Measurements from ENCODE around the gene MTHFR. TPM values are rescaled to one million over a fixed set of nuclear protein-coding genes. Genes with fewer than 3 reads are reported as not detected.

Gene MTHFR
- total RNA-seq, 1 donor from 2014 or later: 13.0 TPM

- TF ChIP-seq EZH2 (IDR thresholded peaks at IDR 0.05; ENCODE audit: insufficient read depth, low read length) (no peak), CTCF (IDR thresholded peaks at IDR 0.05; ENCODE audit: insufficient read depth, low read depth, low read length) (no peak)
- Histone ChIP-seq H3K36me3 (ENCODE audit: insufficient read depth, low read length) (peaks cover 45% of the 10 kb centered on the region), H3K4me3 (ENCODE audit: insufficient read depth, low read depth, low read length) (no peak overlapping the region), H4K20me1 (ENCODE audit: insufficient read depth, low read length) (peaks cover 72% of the 10 kb centered on the region), H3K9ac (ENCODE audit: low read length) (no peak overlapping the region), H2AFZ (ENCODE audit: low read depth, low read length) (no peak overlapping the region), H3K4me1 (ENCODE audit: insufficient read depth, low read length) (no peaks in the 10 kb centered on the region), H3K79me2 (ENCODE audit: insufficient read depth, low read length) (no peaks in the 10 kb centered on the region), H3K4me2 (ENCODE audit: low read length) (no peak overlapping the region), H3K9me3 (ENCODE audit: insufficient read depth, low read depth, low read length) (no peaks in the 10 kb centered on the region), H3K27ac (ENCODE audit: low read depth, low read length) (no peak overlapping the region), H3K27me3 (ENCODE audit: insufficient read depth, low read length) (no peaks in the 10 kb centered on the region)
- no peak overlapping the region for H3K27ac Mint-ChIP-seq (ENCODE audit: unreplicated experiment)
- H3K36me3 Mint-ChIP-seq (ENCODE audit: low read depth, unreplicated experiment): peaks cover 20% of the 10 kb centered on the region
- no peaks in the 10 kb centered on the region for H3K9me3 Mint-ChIP-seq (ENCODE audit: unreplicated experiment)
- DNase-seq (ENCODE audit: low read depth) (no peak), FAIRE-seq (no peak)
- H3K4me3 Mint-ChIP-seq (ENCODE audit: unreplicated experiment): no peak overlapping the region
- H3K4me1 Mint-ChIP-seq (ENCODE audit: low read depth, unreplicated experiment): peaks cover 10% of the 10 kb centered on the region
- H3K27me3 Mint-ChIP-seq (ENCODE audit: low read depth, unreplicated experiment): no peaks in the 10 kb centered on the region
Observed at GRCh38 chr1:11837767-11838348, 32.1 kb upstream of the MTHFR start.

GRCh38 chr1:11836955-11837766, 31.4 kb upstream of the MTHFR start:
- Histone ChIP-seq H3K9me3 (ENCODE audit: insufficient read depth, low read depth, low read length) (no peaks in the 10 kb centered on the region), H3K79me2 (ENCODE audit: insufficient read depth, low read length) (no peaks in the 10 kb centered on the region), H3K4me1 (ENCODE audit: insufficient read depth, low read length) (no peaks in the 10 kb centered on the region), H3K36me3 (ENCODE audit: insufficient read depth, low read length) (peaks cover 49% of the 10 kb centered on the region), H4K20me1 (ENCODE audit: insufficient read depth, low read length) (peaks cover 73% of the 10 kb centered on the region), H3K4me3 (ENCODE audit: insufficient read depth, low read depth, low read length) (no peak overlapping the region), H3K27ac (ENCODE audit: low read depth, low read length) (no peak overlapping the region), H3K9ac (ENCODE audit: low read length) (no peak overlapping the region), H3K27me3 (ENCODE audit: insufficient read depth, low read length) (no peaks in the 10 kb centered on the region), H2AFZ (ENCODE audit: low read depth, low read length) (no peak overlapping the region), H3K4me2 (ENCODE audit: low read length) (no peak overlapping the region)
- Mint-ChIP-seq H3K36me3 (ENCODE audit: low read depth, unreplicated experiment) (peaks cover 21% of the 10 kb centered on the region), H3K27ac (ENCODE audit: unreplicated experiment) (peak overlapping the region; percentile 62), H3K27me3 (ENCODE audit: low read depth, unreplicated experiment) (no peaks in the 10 kb centered on the region), H3K4me3 (ENCODE audit: unreplicated experiment) (no peak overlapping the region), H3K9me3 (ENCODE audit: unreplicated experiment) (no peaks in the 10 kb centered on the region), H3K4me1 (ENCODE audit: low read depth, unreplicated experiment) (peaks cover 8% of the 10 kb centered on the region)
- TF ChIP-seq EZH2 (IDR thresholded peaks at IDR 0.05; ENCODE audit: insufficient read depth, low read length) (no peak), CTCF (IDR thresholded peaks at IDR 0.05; ENCODE audit: insufficient read depth, low read depth, low read length) (no peak)
- no peak for DNase-seq (ENCODE audit: low read depth)
- no peak for FAIRE-seq

All from astrocyte (in vitro differentiated cells and primary cell).